Measurements from ENCODE around the gene PAQR8. TPM values are rescaled to one million over a fixed set of nuclear protein-coding genes. Genes with fewer than 3 reads are reported as not detected.

Gene PAQR8
- total and polyA plus RNA-seq, 2 experiments from 2014 or later = 20.8 to 36.9 TPM

- Histone ChIP-seq H3K79me2 (peaks cover 39% of the 10 kb centered on the region), H3K27ac (peak overlapping the region; percentile 82), H4K20me1 (ENCODE audit: insufficient read depth, poor library complexity, severe bottlenecking) (no peaks in the 10 kb centered on the region), H3K4me3 (no peak overlapping the region), H3K9me2 (replicated peaks; ENCODE audit: insufficient read depth) (no peaks in the 10 kb centered on the region), H3K36me3 (replicated peaks; ENCODE audit: insufficient read depth, low read depth) (no peaks in the 10 kb centered on the region), H3K9me3 (ENCODE audit: low read depth) (no peaks in the 10 kb centered on the region), H3K4me1 (ENCODE audit: insufficient read depth) (peaks cover 21% of the 10 kb centered on the region), H3K4me2 (peak overlapping the region; percentile 61), H2AFZ (no peak overlapping the region), H3K27me3 (no peaks in the 10 kb centered on the region)
- DNase-seq (ENCODE audit: low spot score) = no peak
- WGBS (ENCODE audit: low lambda C conversion rate, missing lambda C conversion rate) = 90% methylated on average over 4 of the region's 4 CpGs
- no peak for TF ChIP-seq EZH2phosphoT487 (IDR thresholded peaks at IDR 0.05; ENCODE audit: low read depth, severe bottlenecking, unreplicated experiment)
- TF ChIP-seq EZH2 (IDR thresholded peaks at IDR 0.05; ENCODE audit: borderline replicate concordance) = no peak
- no peak for TF ChIP-seq CTCF (IDR thresholded peaks at IDR 0.05; ENCODE audit: poor library complexity)
Measured at GRCh38 chr6:52388790-52389189, 26.8 kb downstream of the PAQR8 start.

GRCh38 chr6:52389264-52389625 is 27.3 kb downstream of the PAQR8 start:
- 73% methylated on average over 1 of the region's 1 CpG for WGBS (ENCODE audit: low lambda C conversion rate, missing lambda C conversion rate)
- Histone ChIP-seq H4K20me1 (ENCODE audit: insufficient read depth, poor library complexity, severe bottlenecking) (no peaks in the 10 kb centered on the region), H3K4me3 (no peak overlapping the region), H3K4me1 (ENCODE audit: insufficient read depth) (peaks cover 21% of the 10 kb centered on the region), H3K9me3 (ENCODE audit: low read depth) (no peaks in the 10 kb centered on the region), H3K4me2 (peak overlapping the region; percentile 61), H3K36me3 (replicated peaks; ENCODE audit: insufficient read depth, low read depth) (no peaks in the 10 kb centered on the region), H3K79me2 (peaks cover 40% of the 10 kb centered on the region), H3K9me2 (replicated peaks; ENCODE audit: insufficient read depth) (no peaks in the 10 kb centered on the region), H3K27ac (peak overlapping the region; percentile 82), H2AFZ (no peak overlapping the region), H3K27me3 (no peaks in the 10 kb centered on the region)
- TF ChIP-seq EZH2phosphoT487 (IDR thresholded peaks at IDR 0.05; ENCODE audit: low read depth, severe bottlenecking, unreplicated experiment) (no peak), CTCF (IDR thresholded peaks at IDR 0.05; ENCODE audit: poor library complexity) (peak; percentile 13)
- DNase-seq (ENCODE audit: low spot score) = no peak

- peak; percentile 61 for DNase-seq (ENCODE audit: low spot score)
- peaks cover 21% of the 10 kb centered on the region for H3K4me1 ChIP-seq (ENCODE audit: insufficient read depth)
- no peaks in the 10 kb centered on the region for H4K20me1 ChIP-seq (ENCODE audit: insufficient read depth, poor library complexity, severe bottlenecking)
- H3K27ac ChIP-seq = peak overlapping the region; percentile 82
- no peak overlapping the region for H3K4me3 ChIP-seq
- H2AFZ ChIP-seq = peak overlapping the region; percentile 8
- TF ChIP-seq EZH2 (IDR thresholded peaks at IDR 0.05; ENCODE audit: borderline replicate concordance) = no peak
- TF ChIP-seq CTCF (IDR thresholded peaks at IDR 0.05; ENCODE audit: poor library complexity) = no peak
- no peak for TF ChIP-seq EZH2phosphoT487 (IDR thresholded peaks at IDR 0.05; ENCODE audit: low read depth, severe bottlenecking, unreplicated experiment)
- H3K4me2 ChIP-seq = peak overlapping the region; percentile 61
- no peaks in the 10 kb centered on the region for H3K9me3 ChIP-seq (ENCODE audit: low read depth)
- no peaks in the 10 kb centered on the region for H3K27me3 ChIP-seq
- no peaks in the 10 kb centered on the region for H3K36me3 ChIP-seq (replicated peaks; ENCODE audit: insufficient read depth, low read depth)
- peaks cover 45% of the 10 kb centered on the region for H3K79me2 ChIP-seq
- H3K9me2 ChIP-seq (replicated peaks; ENCODE audit: insufficient read depth) = no peaks in the 10 kb centered on the region
- WGBS (ENCODE audit: low lambda C conversion rate, missing lambda C conversion rate) = 35% methylated on average over 8 of the region's 8 CpGs
Measured at GRCh38 chr6:52389626-52390360, 27.8 kb downstream of the PAQR8 start.
